ENCODE measurements around the gene GPR108.
A peak's percentile ranks its signal among the peaks of the same experiment; 100 is the strongest.
"Not testable (repeated sequence)": the region's sequence is repeated elsewhere in the genome, so short reads cannot be mapped to it uniquely, and the experiment has no call there.

The GPR108 gene

GRCh38 chr19:6761053-6761676, 23.8 kb upstream of the GPR108 start:
- no peak for DNase-seq (ENCODE audit: low read depth)

GRCh38 chr19:6760606-6761005, 23.2 kb upstream of the GPR108 start:
- no peak for DNase-seq (ENCODE audit: low read depth)

DNA sequence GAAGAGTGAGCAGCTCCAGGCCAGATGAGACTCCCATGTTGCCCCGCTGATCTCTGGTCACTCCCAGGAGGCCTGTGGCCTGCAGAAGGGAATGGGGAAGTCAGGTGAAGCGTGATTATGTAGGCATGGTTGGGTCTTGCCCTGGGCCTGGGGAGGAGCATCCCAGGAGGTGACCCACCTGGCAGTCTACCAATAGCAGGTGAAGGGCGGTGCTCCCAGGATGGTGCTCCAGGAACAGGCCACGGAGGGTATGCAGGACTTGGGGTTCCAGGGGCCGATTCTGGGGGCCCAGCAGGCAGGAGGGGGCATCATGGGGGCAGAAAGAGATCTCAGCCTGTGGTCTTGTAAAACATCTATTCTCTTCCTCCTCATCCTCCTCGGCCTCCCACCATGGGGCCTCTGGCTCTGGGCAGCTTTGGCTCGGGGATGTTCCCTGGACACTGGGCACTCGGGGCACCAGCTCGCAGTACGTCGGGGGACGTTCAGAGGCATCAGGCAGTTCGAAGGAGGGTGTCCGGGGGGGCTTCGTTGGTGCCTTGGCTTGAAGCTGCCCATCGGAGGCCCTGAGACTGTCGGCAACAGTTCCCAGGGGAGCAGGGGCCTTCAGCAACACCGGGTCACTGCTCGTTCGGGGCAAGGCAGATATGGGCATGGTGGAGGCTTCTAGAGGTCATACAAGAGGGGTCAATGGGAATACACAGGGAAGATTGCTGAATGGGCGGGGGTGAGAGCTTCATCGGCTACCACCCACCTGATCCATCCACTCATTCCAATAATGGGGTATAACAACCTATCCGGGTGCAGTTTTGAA, 17.5 kb upstream of the GPR108 start:
- DNase-seq (ENCODE audit: low read depth), result no peak

GRCh38 chr19:6754136-6754535, 16.8 kb upstream of the GPR108 start:
- no peak for DNase-seq (ENCODE audit: low read depth)

- no peak for DNase-seq (ENCODE audit: low read depth)
These were observed 16.0 kb upstream of the GPR108 start for GRCh38 chr19:6753178-6754031.

GRCh38 chr19:6752256-6753177, 15.1 kb upstream of the GPR108 start:
- no peak for DNase-seq (ENCODE audit: low read depth)

DNA sequence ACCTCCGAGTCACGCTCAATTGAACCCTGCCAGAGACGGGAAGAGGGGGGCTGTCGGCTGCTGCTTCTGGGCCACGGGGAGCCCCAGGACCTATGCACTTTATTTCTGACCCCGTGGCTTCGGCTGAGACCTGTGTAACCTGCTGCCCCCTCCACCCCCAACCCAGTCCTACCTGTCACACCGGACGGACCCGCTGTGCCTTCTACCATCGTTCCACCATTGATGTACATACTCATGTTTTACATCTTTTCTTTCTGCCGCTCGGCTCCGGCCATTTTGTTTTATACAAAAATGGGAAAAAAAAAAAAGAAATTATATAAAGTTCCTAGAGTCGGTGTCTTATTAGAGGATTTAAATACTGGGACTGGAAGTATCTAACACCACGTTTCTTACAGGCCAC, 13.8 kb upstream of the GPR108 start:
- DNase-seq (ENCODE audit: low read depth), result no peak

DNA sequence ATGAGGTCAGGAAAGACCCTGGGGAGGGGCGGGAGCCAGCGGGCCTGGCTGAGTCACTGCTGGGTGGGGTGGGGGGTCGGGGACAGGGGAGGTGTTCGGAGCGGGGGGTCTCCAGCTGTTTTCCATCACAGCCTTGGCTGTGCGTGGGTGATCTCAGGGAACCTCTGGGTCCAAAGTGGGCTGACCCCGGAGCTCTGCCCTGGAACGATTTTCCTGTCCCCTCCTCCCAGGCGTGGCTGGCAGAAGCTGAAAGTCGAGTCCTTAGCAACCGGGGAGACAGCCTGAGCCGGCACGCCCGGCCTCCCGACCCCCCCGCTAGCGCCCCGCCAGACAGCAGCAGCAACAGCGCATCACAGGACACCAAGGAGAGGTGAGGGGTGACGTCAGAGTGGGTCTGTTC, 12.7 kb upstream of the GPR108 start:
- DNase-seq (ENCODE audit: low read depth), result no peak

DNA sequence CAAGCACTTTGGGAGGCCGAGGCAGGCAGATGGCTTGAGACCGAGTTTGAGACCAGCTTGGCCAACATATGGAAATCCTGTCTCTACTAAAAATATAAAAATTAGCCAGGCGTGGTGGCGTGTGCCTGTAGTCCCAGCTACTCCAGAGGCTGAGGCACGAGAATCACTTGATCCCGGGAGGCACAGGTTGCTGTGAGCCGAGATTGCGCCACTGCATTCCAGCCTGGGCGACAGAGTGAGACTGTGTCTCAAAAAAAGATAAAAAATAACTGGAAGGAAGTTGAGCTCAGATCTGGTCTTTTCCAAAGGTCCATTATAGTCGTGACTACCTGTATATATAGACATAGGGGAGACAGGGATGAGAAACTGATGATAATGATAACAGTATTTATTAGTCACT, 11.2 kb upstream of the GPR108 start:
- not testable (repeated sequence) for DNase-seq (ENCODE audit: low read depth)

DNA sequence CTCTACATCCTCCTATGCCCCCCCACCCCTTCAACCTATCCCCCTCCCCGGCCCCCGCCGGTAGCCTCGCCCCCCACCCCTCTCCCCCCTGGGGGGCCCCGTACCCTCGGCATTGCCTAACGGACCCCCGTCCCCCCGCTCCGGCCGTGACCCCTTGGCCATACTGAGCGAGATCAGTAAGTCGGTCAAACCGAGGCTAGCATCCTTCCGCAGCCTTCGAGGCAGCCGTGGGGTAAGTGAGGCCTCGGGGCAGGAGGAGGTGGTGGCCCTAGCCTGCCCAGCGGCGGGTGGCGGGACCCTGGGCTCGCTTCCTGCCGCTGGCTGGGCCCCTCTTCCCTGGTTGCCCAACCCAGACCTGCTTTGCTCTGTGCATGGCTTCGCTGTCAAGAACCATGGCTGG, 8.6 kb upstream of the GPR108 start:
- DNase-seq (ENCODE audit: low read depth), result no peak

GRCh38 chr19:6744381-6745301, 7.3 kb upstream of the GPR108 start:
- DNase-seq (ENCODE audit: low read depth), result peak; percentile 63

DNA sequence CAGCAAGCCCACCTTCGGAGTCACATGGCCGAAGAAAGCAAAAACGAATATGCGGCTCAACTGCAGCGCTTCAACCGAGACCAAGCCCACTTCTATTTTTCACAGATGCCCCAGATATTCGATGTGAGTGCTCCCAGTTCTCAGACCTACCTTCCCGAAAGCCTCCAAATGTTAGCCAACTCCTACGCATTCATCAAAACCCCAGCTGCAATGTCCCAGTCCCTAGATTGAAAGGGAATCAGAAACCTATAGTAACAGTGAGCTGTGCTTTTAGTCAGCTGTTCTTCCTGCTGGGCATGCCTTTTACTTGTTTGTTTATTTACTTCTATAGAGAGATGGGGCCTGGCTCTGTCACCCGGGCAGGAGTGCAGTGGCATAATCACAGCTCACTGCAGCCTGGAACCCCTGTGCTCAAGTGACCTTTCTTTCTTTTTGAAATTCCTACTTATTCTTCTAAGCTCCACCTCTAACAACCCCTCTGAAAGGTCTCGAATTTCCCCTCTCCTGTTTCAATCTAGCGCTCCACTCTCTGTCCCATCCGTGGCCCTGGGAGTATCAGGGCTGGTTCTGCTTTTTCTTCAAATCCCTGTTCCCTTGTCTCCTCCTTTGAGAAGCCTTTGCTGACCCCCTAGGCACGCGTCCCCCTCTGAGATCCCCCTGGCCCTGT, 6.5 kb upstream of the GPR108 start:
- no peak for DNase-seq (ENCODE audit: low read depth)

DNA sequence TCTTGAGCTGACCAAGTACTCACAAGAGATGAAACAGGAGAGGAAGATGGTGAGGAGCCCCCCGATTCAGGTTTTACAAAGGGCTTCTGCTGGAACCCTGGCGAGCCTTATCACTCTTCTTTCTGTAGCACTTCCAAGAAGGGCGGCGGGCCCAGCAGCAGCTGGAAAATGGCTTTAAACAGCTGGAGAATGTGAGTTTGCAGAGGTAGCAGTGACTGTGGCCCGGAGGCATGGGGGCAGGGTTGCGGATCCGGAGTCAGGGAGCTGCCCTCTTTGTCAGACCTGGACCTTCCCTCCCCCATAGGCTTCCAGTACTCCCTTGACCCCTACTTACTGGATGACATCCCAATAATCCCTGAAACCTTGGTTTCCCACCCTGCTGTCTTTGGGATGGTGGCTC, 5.7 kb upstream of the GPR108 start:
- no peak for DNase-seq (ENCODE audit: low read depth)

GRCh38 chr19:6740589-6741343, 3.4 kb upstream of the GPR108 start:
- DNase-seq (ENCODE audit: low read depth), result no peak

- no peak for DNase-seq (ENCODE audit: low read depth)
These were observed 2.7 kb upstream of the GPR108 start for GRCh38 chr19:6739883-6740588.

- no peak for DNase-seq (ENCODE audit: low read depth)
These were observed 2.1 kb upstream of the GPR108 start, which contains the start of gene TRIP10 for GRCh38 chr19:6739390-6739882. TRIP10 (plus strand) TSS chr19:6739680; CDS start chr19:6739762, 82 bp downstream.

GRCh38 chr19:6738787-6739389, 1.5 kb upstream of the GPR108 start:
- no peak for DNase-seq (ENCODE audit: low read depth)

Measured in non-pigmented ciliary epithelial cell (primary cell).